Stimulated activated CD4-positive, alpha-beta T cell treated with anti-CD3 and anti-CD28 coated beads, Interleukin-2, amount 100 ng/mL, for 48 hours (primary cell): ENCODE measurements around the gene ENDOU.

ENCODE experiments used
- DNase-seq, 2 donors: peaks; one replicate each; pipeline ENCODE4 v3.0.0-alpha.2; 2020

ENDOU gene

GRCh38 chr12:47717443-47718193 lies 7.7 kb downstream of the ENDOU start:
- peak; percentile 40 to 46 for DNase-seq

GRCh38 chr12:47717046-47717442 lies 8.2 kb downstream of the ENDOU start:
- no peak for DNase-seq

GRCh38 chr12:47715877-47716548 lies 9.3 kb downstream of the ENDOU start:
- DNase-seq, result no peak

- DNase-seq, result peak; percentile 69 to 76
Observed at GRCh38 chr12:47715393-47715876, 9.9 kb downstream of the ENDOU start.

GRCh38 chr12:47714826-47715386 lies 10.4 kb downstream of the ENDOU start:
- DNase-seq, result no peak

- DNase-seq, result no peak
Observed at GRCh38 chr12:47712171-47712570, 13.1 kb downstream of the ENDOU start.

GRCh38 chr12:47711448-47711847 lies 13.8 kb downstream of the ENDOU start:
- DNase-seq, result no peak

GRCh38 chr12:47710278-47710677 lies 15.0 kb downstream of the ENDOU start:
- DNase-seq, result no peak

- DNase-seq, result no peak
Observed at GRCh38 chr12:47709671-47710070, 15.6 kb downstream of the ENDOU start.

GRCh38 chr12:47709237-47709636 lies 16.1 kb downstream of the ENDOU start:
- no peak for DNase-seq

- no peak for DNase-seq
Observed at GRCh38 chr12:47707905-47708543, 17.3 kb downstream of the ENDOU start.

- no peak for DNase-seq
Observed at GRCh38 chr12:47707355-47707754, 17.9 kb downstream of the ENDOU start.

- DNase-seq, result peak; percentile 98 to 99
Observed at GRCh38 chr12:47705566-47706425, 19.5 kb downstream of the ENDOU start, which contains the start of gene RPAP3. RPAP3 (minus strand) TSS chr12:47706030; CDS start chr12:47702840, 3,190 bp downstream.

GRCh38 chr12:47705229-47705565 lies 20.1 kb downstream of the ENDOU start:
- no peak for DNase-seq

GRCh38 chr12:47704719-47705118 lies 20.6 kb downstream of the ENDOU start:
- no peak for DNase-seq

- DNase-seq, result no peak
Observed at GRCh38 chr12:47700263-47700662, 25.0 kb downstream of the ENDOU start.

GRCh38 chr12:47698631-47699030 lies 26.7 kb downstream of the ENDOU start:
- no peak for DNase-seq

GRCh38 chr12:47698055-47698454 lies 27.2 kb downstream of the ENDOU start:
- no peak for DNase-seq

- DNase-seq, result no peak
Observed at GRCh38 chr12:47689215-47689614, 36.1 kb downstream of the ENDOU start.

- no peak for DNase-seq
Observed at GRCh38 chr12:47687636-47688035, 37.7 kb downstream of the ENDOU start.

- no peak for DNase-seq
Observed at GRCh38 chr12:47686645-47687240, 38.5 kb downstream of the ENDOU start.

- no peak for DNase-seq
Observed at GRCh38 chr12:47679785-47680184, 45.5 kb downstream of the ENDOU start.
